Stomach (tissue), 4 donors: Measurements from ENCODE around the gene PBX3.

Source experiments
- CTCF ChIP-seq, 7 experiments: fragments of 450-650 bp in 4 of 7; fragments of 200-600 bp in 3 of 7; sonication (generic) in 3 of 7; IDR thresholded peaks; one replicate each; pipeline ENCODE4 v1.5.1; 2016 to 2019; ENCODE audit warnings: antibody characterized with exemption in 7 of 7, control low read depth in 2 of 7, mild to moderate bottlenecking in 1 of 7
- POLR2A ChIP-seq, 4 donors: fragments of 450-650 bp; IDR thresholded peaks; one replicate each; pipeline ENCODE4 v1.6.1; 2016; ENCODE audit warnings: antibody characterized with exemption in 4 of 4, control low read depth in 2 of 4, mild to moderate bottlenecking in 1 of 4, moderate library complexity in 1 of 4

- no peak for TF ChIP-seq CTCF (IDR thresholded peaks at IDR 0.05)
- no peak for TF ChIP-seq POLR2A (IDR thresholded peaks at IDR 0.05)
These were observed 63.0 kb downstream of the PBX3 start for GRCh38 chr9:125810161-125810560.
